GM12864 (cell line): Measurements from ENCODE around the gene AKAP8L.

ENCODE experiments used
- DNase-seq: peaks from one replicate; pipeline ENCODE4 v3.0.0-alpha.2; 2011; ENCODE audit warnings: low read depth
- H3K4me3 ChIP-seq: 2 replicates; pipeline ENCODE4 v1.5.1; 2011; ENCODE audit warnings: mild to moderate bottlenecking, low read depth, low read length, control low read depth
- CTCF ChIP-seq: IDR thresholded peaks from 2 replicates; pipeline ENCODE4 v1.5.1; 2011; ENCODE audit warnings: low read depth, mild to moderate bottlenecking, moderate library complexity, low read length, control low read depth, inconsistent platforms; ENCODE audit errors: missing control alignments

AKAP8L gene

GRCh38 chr19:15439821-15440641 is 21.2 kb upstream of the AKAP8L start:
- TF ChIP-seq CTCF = no peak
- no peak overlapping the region for H3K4me3 ChIP-seq
- DNase-seq = no peak

DNA sequence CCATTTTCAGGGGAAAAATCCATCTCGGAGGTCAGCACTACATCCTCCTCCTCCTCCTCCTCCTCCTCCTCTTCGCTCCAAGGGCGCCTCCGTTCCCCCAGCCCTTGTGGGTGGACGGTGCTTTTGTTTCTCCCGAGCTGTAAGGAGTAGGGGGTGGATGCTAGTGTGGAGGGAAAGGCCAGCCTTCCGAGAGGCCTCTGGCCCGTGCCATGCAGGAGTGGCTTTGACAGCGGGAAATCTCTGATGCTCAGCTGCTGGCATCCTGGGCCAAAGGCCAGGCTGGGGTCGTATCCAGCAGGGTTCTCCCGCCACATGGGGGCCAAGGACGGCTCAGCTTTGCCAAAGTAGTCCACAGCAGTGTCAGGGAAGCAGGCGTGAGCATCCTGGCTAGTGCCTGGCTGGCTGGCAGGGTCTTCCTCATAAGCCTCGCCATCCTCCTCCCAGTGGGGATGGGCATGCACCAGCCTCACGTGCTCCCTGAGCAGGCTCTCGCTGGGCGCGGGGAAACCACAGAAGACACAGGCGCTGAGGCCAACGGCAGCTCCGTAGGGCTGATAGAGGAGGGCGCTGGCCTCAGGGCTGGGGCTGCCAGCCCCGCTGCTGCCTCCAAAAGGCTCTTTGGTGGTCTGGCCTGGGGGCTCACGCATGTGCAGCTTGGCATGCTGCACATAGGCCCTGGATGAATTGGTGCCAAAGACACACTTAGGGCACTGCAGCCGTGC is 20.5 kb upstream of the AKAP8L start:
- no peak overlapping the region for H3K4me3 ChIP-seq
- TF ChIP-seq CTCF = no peak
- DNase-seq = no peak

DNA sequence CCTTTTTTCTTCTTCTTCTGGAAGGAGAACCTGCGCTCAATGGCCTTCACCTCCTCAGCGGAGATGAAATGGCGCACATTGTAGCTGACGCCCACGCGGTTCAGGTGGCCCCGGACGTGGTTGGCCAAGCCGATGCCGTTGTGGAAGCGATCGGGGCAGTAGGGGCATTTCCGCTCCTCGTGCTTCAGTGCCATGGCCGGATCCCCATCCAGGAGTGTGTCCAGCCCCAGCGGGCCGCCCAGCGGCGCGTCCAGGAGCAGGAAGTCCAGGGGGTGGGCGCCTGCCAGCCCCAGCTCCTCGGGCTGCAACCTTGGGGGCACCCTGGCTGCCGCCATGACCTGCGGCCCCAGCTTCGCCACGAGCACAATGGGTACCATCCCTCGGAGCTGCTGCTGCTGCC is 19.8 kb upstream of the AKAP8L start:
- DNase-seq = no peak
- TF ChIP-seq CTCF = no peak
- no peak overlapping the region for H3K4me3 ChIP-seq

DNA sequence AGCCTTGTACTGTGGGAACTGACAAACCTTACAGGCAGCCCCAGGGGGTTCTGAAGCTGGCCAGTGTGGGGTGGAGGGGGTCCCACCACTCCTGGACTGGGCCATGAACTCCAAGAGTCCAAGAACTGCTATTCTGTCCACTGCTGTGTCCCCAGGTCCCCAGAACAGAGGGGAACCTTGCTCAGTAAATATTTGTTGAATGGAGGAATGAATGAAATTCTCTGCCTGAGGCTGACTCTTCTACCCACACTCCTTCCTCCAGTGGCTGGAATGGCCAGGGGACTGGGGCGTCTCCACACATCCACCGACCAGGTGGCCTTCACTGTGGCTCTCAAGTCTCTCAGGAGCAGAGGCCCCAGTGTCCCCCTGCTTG is 19.3 kb upstream of the AKAP8L start:
- DNase-seq = no peak
- H3K4me3 ChIP-seq = no peak overlapping the region
- TF ChIP-seq CTCF = no peak

- no peak for TF ChIP-seq CTCF
- no peak for DNase-seq
- no peak overlapping the region for H3K4me3 ChIP-seq
Observed at GRCh38 chr19:15437355-15438123, 18.8 kb upstream of the AKAP8L start.

GRCh38 chr19:15436826-15437110 is 18.0 kb upstream of the AKAP8L start:
- DNase-seq = no peak
- TF ChIP-seq CTCF = no peak
- no peak overlapping the region for H3K4me3 ChIP-seq
